ENCODE data around the gene CAPNS2. TPM values are rescaled to one million over a fixed set of nuclear protein-coding genes. Genes with fewer than 3 reads are reported as not detected.

CAPNS2 gene
- polyA plus RNA-seq, 3 donors = not detected

Other genes starting within 250 kb of the CAPNS2 start
- gene IRX6, start 242.5 kb upstream of the CAPNS2 start, polyA plus RNA-seq (ENCODE audit: insufficient read length in 3 of 3) = 1 to 10 TPM; 4.2 to 7.9 (median 5.5) TPM
- gene MMP2, start 87.5 kb upstream of the CAPNS2 start, polyA plus RNA-seq (ENCODE audit: insufficient read length in 3 of 3) = 100 to 1,000 TPM; 263 to 296 (median 271) TPM
- 10 to 100 TPM in 1 of 3 donors, 1 to 10 TPM in 2; 7.0 to 12.5 (median 8.4) TPM for gene LPCAT2, start 57.6 kb upstream of the CAPNS2 start, polyA plus RNA-seq (ENCODE audit: insufficient read length in 3 of 3)
- under 1 TPM; 0.08 to 0.17 (median 0.10) TPM for gene SLC6A2, start 89.3 kb downstream of the CAPNS2 start, polyA plus RNA-seq (ENCODE audit: insufficient read length in 3 of 3)

Data from renal cortex interstitium (tissue), 3 donors.